ENCODE results near the gene NR1I3. TPM values are rescaled to one million over a fixed set of nuclear protein-coding genes. Genes with fewer than 3 reads are reported as not detected.
"Not testable (repeated sequence)": the region's sequence is repeated elsewhere in the genome, so short reads cannot be mapped to it uniquely, and the experiment has no call there.

NR1I3 gene
- total RNA-seq, result not detected
- long read RNA-seq, donor 1, partial matches to known transcripts, result 0 of 1 reads
- long read RNA-seq, donor 1, other reads (novel, unspliced or antisense), result 1 of 1 reads
- long read RNA-seq, donor 2, result 0 reads

- intact Hi-C loops (cut with DNase I), result no loop called here
- no peak for DNase-seq (ENCODE audit: low spot score)
Observed at GRCh38 chr1:161238039-161238473, at the start of gene NR1I3. TSS of gene NR1I3 (minus strand) at chr1:161238203. CDS start at chr1:161236565, 1,638 bp downstream.

GRCh38 chr1:161287482-161288054, 49.6 kb upstream of the NR1I3 start:
- DNase-seq (ENCODE audit: low spot score), result no peak
- intact Hi-C loops (cut with DNase I), result no loop called here

GRCh38 chr1:161285521-161285920, 47.5 kb upstream of the NR1I3 start:
- no peak for DNase-seq (ENCODE audit: low spot score)
- intact Hi-C loops (cut with DNase I), result no loop called here

GRCh38 chr1:161285113-161285512, 47.1 kb upstream of the NR1I3 start:
- intact Hi-C loops (cut with DNase I), result no loop called here
- DNase-seq (ENCODE audit: low spot score), result no peak

- DNase-seq (ENCODE audit: low spot score), result no peak
- intact Hi-C loops (cut with DNase I), result no loop called here
Observed at GRCh38 chr1:161282991-161283390, 45.0 kb upstream of the NR1I3 start.

GRCh38 chr1:161274874-161275273, 36.9 kb upstream of the NR1I3 start:
- DNase-seq (ENCODE audit: low spot score), result no peak
- intact Hi-C loops (cut with DNase I), result no loop called here

GRCh38 chr1:161273402-161273801, 35.4 kb upstream of the NR1I3 start:
- intact Hi-C loops (cut with DNase I), result no loop called here
- no peak for DNase-seq (ENCODE audit: low spot score)

- intact Hi-C loops (cut with DNase I), result no loop called here
- DNase-seq (ENCODE audit: low spot score), result no peak
Observed at GRCh38 chr1:161267321-161267720, 29.3 kb upstream of the NR1I3 start.

- intact Hi-C loops (cut with DNase I), result no loop called here
- no peak for DNase-seq (ENCODE audit: low spot score)
Observed at GRCh38 chr1:161266836-161267235, 28.8 kb upstream of the NR1I3 start.

GRCh38 chr1:161266202-161266601, 28.2 kb upstream of the NR1I3 start:
- intact Hi-C loops (cut with DNase I), result no loop called here
- DNase-seq (ENCODE audit: low spot score), result no peak

- intact Hi-C loops (cut with DNase I), result no loop called here
- no peak for DNase-seq (ENCODE audit: low spot score)
Observed at GRCh38 chr1:161265305-161265704, 27.3 kb upstream of the NR1I3 start.

- intact Hi-C loops (cut with DNase I), result no loop called here
- DNase-seq (ENCODE audit: low spot score), result no peak
Observed at GRCh38 chr1:161261261-161262235, 23.5 kb upstream of the NR1I3 start.

- DNase-seq (ENCODE audit: low spot score), result no peak
- intact Hi-C loops (cut with DNase I), result no loop called here
Observed at GRCh38 chr1:161260376-161261260, 22.6 kb upstream of the NR1I3 start.

- DNase-seq (ENCODE audit: low spot score), result no peak
- intact Hi-C loops (cut with DNase I), result no loop called here
Observed at GRCh38 chr1:161259765-161260164, 21.8 kb upstream of the NR1I3 start.

GRCh38 chr1:161259345-161259702, 21.3 kb upstream of the NR1I3 start:
- intact Hi-C loops (cut with DNase I), result no loop called here

GRCh38 chr1:161258439-161259344, 20.7 kb upstream of the NR1I3 start, which contains the start of gene PCP4L1:
TSS of gene PCP4L1 (plus strand) at chr1:161258745. CDS start at chr1:161258975, 230 bp downstream.
- peak; percentile 82 for DNase-seq (ENCODE audit: low spot score)
- intact Hi-C loops (cut with DNase I), result no loop called here

More at GRCh38 chr1:161259345-161259702, 21.3 kb upstream of the NR1I3 start:
- DNase-seq (ENCODE audit: low spot score), result no peak

GRCh38 chr1:161257109-161257508, 19.1 kb upstream of the NR1I3 start:
- intact Hi-C loops (cut with DNase I); DNase-seq (ENCODE audit: low spot score): not testable (repeated sequence)

GRCh38 chr1:161255955-161256520, 18.0 kb upstream of the NR1I3 start:
- intact Hi-C loops (cut with DNase I); DNase-seq (ENCODE audit: low spot score): not testable (repeated sequence)
